NK-92 treated with Interleukin-12 subunit alpha and Interleukin-12 subunit beta, amount 100 ng/mL, for 24 hours (cell line): ENCODE measurements around the gene ZNF784.
A peak's percentile ranks its signal among the peaks of the same experiment; 100 is the strongest.

ENCODE experiments used
- DNase-seq: peaks from one replicate; lab custom pipeline; 2025; lab: John Stamatoyannopoulos, UW

ZNF784 gene

GRCh38 chr19:55620410-55621204 lies 3.8 kb downstream of the ZNF784 start:
- DNase-seq: no peak

DNA sequence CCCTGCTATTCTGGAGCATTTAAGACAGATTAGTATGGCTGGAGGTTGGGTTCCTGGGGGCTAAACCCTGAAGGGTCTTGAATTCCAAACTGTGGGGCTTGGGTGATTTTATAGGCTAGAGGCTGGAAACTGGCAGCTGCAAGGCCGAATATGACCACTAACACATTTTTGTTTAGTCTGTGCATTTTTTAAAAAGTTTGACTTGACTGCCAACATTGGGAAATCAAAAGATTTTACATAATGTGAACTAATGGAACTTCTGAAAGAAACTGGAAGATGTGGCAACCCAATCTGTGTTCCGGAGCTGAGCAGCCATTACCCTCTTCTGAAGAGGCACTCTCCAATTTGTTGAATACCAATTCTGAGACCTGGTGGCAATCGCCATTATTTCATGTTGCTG lies 5.1 kb downstream of the ZNF784 start:
- DNase-seq: no peak

GRCh38 chr19:55618426-55618825 lies 5.9 kb downstream of the ZNF784 start:
- no peak for DNase-seq

- no peak for DNase-seq
Observed at GRCh38 chr19:55617426-55617825, 6.9 kb downstream of the ZNF784 start.

DNA sequence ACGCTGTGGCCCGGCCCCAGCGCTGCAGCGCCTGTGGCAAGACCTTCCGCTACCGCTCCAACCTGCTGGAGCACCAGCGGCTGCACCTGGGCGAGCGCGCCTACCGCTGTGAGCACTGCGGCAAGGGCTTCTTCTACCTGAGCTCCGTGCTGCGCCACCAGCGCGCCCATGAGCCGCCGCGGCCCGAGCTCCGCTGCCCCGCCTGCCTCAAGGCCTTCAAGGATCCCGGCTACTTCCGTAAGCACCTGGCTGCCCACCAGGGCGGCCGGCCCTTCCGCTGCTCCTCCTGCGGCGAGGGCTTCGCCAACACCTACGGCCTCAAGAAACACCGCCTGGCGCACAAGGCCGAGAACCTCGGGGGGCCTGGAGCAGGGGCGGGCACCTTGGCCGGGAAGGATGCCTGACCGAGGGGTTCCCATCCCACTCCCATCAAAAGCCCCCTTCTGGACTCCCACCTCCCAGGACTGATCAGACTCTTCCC lies 7.9 kb downstream of the ZNF784 start:
- no peak for DNase-seq

DNA sequence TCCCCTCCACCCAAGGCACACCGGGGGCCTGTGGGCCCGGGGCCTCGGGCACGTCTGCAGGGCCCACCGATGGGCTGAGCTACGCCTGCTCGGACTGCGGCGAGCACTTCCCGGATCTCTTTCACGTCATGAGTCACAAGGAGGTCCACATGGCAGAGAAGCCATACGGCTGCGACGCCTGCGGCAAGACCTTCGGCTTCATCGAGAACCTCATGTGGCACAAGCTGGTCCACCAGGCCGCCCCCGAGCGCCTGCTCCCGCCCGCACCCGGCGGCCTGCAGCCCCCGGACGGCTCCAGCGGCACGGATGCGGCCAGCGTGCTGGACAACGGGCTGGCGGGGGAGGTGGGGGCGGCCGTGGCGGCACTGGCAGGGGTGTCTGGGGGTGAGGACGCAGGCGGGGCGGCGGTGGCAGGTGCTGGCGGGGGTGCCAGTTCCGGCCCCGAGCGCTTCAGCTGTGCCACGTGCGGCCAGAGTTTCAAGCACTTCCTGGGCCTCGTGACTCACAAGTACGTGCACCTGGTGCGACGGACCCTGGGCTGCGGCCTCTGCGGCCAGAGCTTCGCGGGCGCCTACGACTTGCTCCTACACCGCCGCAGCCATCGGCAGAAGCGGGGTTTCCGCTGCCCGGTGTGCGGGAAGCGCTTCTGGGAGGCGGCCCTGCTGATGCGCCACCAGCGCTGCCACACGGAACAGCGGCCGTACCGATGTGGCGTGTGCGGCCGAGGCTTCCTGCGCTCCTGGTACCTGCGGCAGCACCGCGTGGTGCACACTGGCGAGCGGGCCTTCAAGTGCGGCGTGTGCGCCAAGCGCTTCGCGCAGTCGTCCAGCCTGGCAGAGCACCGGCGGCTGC lies 8.6 kb downstream of the ZNF784 start:
- no peak for DNase-seq

GRCh38 chr19:55614711-55615542 lies 9.4 kb downstream of the ZNF784 start:
- DNase-seq: no peak

DNA sequence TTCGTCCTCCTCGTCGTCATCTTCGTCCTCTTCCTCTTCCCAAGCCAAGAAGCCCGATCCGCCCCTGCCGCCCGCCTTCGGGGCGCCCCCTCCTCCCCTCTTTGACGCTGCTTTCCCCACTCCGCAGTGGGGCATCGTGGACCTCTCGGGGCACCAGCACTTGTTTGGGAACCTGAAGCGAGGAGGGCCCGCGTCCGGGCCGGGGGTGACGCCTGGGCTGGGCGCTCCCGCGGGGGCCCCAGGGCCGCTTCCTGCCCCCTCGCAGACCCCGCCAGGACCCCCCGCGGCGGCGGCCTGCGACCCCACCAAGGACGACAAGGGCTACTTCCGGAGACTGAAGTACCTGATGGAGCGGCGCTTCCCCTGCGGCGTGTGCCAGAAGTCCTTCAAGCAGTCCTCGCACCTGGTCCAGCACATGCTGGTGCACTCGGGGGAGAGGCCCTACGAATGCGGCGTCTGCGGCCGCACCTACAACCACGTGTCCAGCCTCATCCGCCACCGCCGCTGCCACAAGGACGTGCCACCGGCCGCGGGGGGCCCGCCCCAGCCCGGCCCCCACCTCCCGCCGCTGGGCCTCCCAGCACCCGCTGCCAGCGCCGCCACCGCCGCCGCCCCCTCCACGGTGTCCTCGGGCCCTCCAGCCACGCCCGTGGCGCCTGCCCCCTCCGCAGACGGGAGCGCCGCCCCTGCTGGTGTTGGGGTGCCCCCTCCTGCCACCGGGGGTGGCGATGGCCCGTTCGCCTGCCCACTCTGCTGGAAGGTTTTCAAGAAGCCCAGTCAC lies 10.2 kb downstream of the ZNF784 start:
- no peak for DNase-seq

DNA sequence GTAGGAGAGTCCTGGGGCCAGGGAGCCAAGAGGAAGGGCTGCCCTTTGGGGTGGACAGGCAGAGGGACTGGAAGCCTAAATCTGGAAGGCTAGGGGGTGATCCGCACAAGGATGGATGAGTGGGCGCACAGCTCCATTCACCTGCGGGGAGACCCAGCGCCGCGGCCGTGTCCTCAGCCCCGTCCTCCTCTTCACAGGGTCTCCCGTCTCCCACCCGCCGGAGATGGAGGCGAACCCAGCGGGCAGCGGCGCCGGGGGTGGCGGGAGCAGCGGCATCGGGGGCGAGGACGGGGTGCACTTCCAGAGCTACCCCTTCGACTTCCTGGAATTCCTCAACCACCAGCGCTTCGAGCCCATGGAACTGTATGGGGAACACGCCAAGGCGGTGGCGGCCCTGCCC lies 11.0 kb downstream of the ZNF784 start:
- DNase-seq: no peak

DNA sequence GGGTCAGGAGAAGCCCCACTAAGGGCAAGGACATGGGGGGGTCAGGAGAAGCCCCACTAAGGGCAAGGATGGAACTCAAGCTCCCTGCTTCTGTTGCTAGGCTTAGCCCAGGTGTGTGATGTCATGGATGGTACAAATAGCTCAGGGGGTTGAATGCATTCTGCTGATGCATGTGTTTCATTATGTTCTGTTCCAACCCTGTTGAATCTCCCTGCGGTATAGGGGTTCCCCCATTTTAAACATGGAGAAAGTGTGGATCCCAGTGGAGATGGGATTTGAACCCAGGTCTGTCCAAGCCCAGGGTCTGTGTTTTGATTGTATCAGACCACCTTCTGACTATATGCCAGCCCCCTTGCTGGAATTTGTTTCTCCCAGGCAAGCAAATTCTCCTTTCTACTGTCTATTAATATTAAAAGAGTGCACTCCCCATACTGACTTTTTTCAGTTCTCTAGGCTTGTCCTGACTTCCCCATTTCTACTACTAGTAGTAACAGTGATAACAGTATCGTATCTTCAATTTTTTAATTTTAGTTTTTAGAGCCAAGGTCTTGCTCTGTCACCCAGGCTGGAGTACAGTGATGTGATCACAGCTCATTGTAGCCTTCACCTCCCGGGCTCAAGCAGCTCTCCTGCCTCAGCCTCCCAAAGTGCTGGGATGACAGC lies 12.3 kb downstream of the ZNF784 start:
- DNase-seq: no peak

- no peak for DNase-seq
Observed at GRCh38 chr19:55611300-55611982, 12.9 kb downstream of the ZNF784 start.

DNA sequence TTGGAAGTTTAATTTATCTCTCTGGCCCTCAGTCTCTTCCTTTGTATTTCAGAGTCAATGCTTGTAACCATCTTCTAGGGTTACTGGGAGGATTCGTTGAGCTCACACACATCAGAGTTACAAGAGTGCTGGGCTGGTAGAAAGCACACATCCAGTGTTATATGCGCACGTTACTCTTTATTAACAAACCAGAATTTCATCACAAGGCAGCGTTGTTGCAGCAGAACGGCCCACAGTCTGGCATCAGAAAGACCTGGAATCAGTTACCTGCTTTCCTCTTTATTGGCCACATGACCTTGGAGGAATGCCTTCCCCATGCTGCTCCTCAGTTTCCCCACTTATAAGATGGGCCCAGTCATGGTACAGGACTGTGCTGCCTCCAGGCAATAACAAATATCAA lies 15.0 kb downstream of the ZNF784 start:
- no peak for DNase-seq

- DNase-seq: no peak
Observed at GRCh38 chr19:55606817-55607216, 17.5 kb downstream of the ZNF784 start.

DNA sequence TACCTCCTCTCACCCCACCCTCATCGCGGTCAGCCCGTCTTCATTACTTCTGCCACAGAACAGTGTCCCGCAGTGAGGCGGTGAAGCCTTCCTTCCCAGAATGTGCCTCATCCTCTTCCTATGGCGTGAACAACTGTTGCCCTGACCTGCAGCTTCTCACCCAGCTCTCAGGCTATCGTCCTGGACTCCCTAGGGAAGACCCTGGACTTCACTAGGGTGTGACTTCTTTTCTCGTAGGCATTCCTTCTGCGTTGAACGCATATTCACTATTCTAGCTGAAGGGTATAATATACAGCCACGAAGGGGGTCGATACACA lies 17.9 kb downstream of the ZNF784 start:
- no peak for DNase-seq

DNA sequence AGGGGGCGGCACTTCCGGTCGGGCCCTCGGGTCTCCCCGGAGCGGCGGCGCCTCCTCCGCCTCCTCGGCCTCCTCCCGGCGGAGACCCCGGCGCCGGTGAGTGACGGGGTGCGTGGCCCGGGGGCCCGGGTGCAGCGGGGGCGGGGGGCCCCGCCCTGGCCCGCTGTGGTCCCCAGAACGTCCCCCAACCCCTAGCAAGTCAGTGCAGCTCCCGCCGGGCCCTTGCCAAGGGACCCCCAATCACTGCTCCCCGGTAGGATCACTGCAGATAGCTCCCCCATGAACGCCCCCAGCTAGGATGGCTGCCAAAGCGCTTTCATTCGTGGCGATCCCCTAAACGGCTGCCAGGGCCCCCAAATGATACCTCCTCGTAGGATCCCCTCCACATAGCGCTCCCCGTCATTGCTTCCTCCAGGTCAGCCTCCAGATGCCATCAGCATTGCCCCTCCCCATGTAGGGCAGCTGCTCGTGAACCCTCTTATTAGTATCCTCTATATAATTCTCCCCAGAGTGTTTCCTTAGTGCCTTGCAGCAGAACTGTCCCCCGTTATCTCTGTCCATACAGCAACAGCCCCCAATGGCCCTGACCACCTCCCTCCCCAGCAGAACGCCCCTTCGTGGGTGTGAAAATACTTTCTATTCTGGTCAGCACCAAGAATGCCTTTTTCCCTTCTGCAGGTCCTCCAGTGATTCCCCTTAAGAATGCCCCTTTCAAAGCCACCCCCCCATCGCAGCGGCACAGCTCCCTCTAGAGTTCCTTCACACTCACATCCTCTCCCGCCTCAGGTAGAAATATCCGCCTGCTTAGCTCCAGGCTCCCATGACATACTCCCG lies 18.5 kb downstream of the ZNF784 start, which contains the start of gene ZNF865:
Gene ZNF865, plus strand, starts transcription at position 11 of the 834 bp plus-strand sequence. CDS start 7,972 bp downstream, outside the sequence.
- DNase-seq: peak; percentile 66

- DNase-seq: peak; percentile 99
Observed at GRCh38 chr19:55605207-55605636, 19.1 kb downstream of the ZNF784 start.

DNA sequence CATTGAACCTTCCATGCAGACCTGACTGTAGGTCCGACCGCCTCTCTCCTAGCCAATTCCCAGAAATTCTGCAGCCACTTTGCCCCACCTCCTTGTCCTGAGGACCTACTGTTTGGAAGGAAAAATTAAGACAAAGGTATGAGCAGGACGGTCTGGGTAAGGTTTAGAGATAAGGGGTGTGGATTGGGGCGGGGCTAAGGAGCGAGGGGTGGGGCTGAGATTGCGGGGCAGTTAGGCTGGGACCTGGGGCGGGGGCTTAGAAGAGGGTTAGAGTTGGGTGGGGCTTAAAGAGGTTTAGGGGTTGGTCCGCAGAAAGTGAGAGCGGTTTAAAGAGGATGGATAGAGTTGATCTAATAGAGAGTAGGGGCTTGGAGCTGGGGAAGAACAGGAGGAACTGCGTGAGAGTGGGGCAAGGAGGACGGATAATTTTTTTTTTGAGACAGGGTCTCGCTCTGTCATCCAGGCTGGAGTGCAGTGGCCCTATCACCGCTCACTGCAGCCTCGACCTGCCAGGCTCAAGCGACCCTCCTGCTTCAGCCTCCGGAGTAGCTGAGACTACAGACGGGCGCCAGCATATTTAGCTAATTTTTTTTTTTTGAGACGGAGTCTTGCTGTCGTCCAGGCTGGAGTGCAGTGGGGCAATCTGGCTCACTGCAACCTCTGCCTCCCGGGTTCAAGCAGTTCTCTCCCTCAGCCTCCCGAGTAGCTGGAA lies 20.6 kb downstream of the ZNF784 start:
- DNase-seq: no peak

- DNase-seq: no peak
Observed at GRCh38 chr19:55603115-55603514, 21.3 kb downstream of the ZNF784 start.
